Measurements from ENCODE around the gene SMARCA1.

Gene SMARCA1

GRCh38 chrX:129445436-129445835 lies 77.9 kb downstream of the SMARCA1 start:
- DNase-seq: no peak

- DNase-seq: no peak
Observed at GRCh38 chrX:129433945-129434344, 89.3 kb downstream of the SMARCA1 start.

GRCh38 chrX:129433461-129433860 lies 89.8 kb downstream of the SMARCA1 start:
- DNase-seq: no peak

- DNase-seq: no peak
Observed at GRCh38 chrX:129427267-129427666, 96.0 kb downstream of the SMARCA1 start.

- no peak for DNase-seq
Observed at GRCh38 chrX:129423191-129423590, 100.1 kb downstream of the SMARCA1 start.

- DNase-seq: no peak
Observed at GRCh38 chrX:129404670-129405008, 118.7 kb downstream of the SMARCA1 start.

GRCh38 chrX:129403974-129404669 lies 119.2 kb downstream of the SMARCA1 start:
- DNase-seq: no peak

All from NCI-H187 treated with DMSO at 0.1 percent for 48 hours (cell line).